Measurements from ENCODE around the gene PADI3.

The PADI3 gene

GRCh38 chr1:17305576-17306095, 56.7 kb downstream of the PADI3 start:
- TF ChIP-seq MAX (IDR thresholded peaks at IDR 0.05; ENCODE audit: low read depth, low read length): no peak
- TF ChIP-seq POLR2A (IDR thresholded peaks at IDR 0.05; ENCODE audit: extremely low read depth, insufficient read length): no peak
- no peak for TF ChIP-seq CTCF (IDR thresholded peaks at IDR 0.05; ENCODE audit: low read depth, low read length)
- TF ChIP-seq MYC (IDR thresholded peaks at IDR 0.05; ENCODE audit: low read depth, low read length): no peak
- no peak for DNase-seq (ENCODE audit: low read depth)
- H3K4me3 ChIP-seq (ENCODE audit: low read depth, low read length): no peak overlapping the region

- no peak overlapping the region for H3K4me3 ChIP-seq (ENCODE audit: low read depth, low read length)
- DNase-seq (ENCODE audit: low read depth): peak; percentile 37
- TF ChIP-seq MAX (IDR thresholded peaks at IDR 0.05; ENCODE audit: low read depth, low read length): no peak
- TF ChIP-seq MYC (IDR thresholded peaks at IDR 0.05; ENCODE audit: low read depth, low read length): no peak
- no peak for TF ChIP-seq POLR2A (IDR thresholded peaks at IDR 0.05; ENCODE audit: extremely low read depth, insufficient read length)
- TF ChIP-seq CTCF (IDR thresholded peaks at IDR 0.05; ENCODE audit: low read depth, low read length): no peak
These were observed 57.5 kb downstream of the PADI3 start for GRCh38 chr1:17306407-17306806.

GRCh38 chr1:17306921-17307320, 58.0 kb downstream of the PADI3 start:
- no peak overlapping the region for H3K4me3 ChIP-seq (ENCODE audit: low read depth, low read length)
- no peak for DNase-seq (ENCODE audit: low read depth)
- TF ChIP-seq MYC (IDR thresholded peaks at IDR 0.05; ENCODE audit: low read depth, low read length) (no peak), MAX (IDR thresholded peaks at IDR 0.05; ENCODE audit: low read depth, low read length) (no peak), CTCF (IDR thresholded peaks at IDR 0.05; ENCODE audit: low read depth, low read length) (no peak)

- TF ChIP-seq MAX (IDR thresholded peaks at IDR 0.05; ENCODE audit: low read depth, low read length): no peak
- no peak for TF ChIP-seq CTCF (IDR thresholded peaks at IDR 0.05; ENCODE audit: low read depth, low read length)
- TF ChIP-seq MYC (IDR thresholded peaks at IDR 0.05; ENCODE audit: low read depth, low read length): no peak
- no peak for TF ChIP-seq POLR2A (IDR thresholded peaks at IDR 0.05; ENCODE audit: extremely low read depth, insufficient read length)
- DNase-seq (ENCODE audit: low read depth): no peak
- no peak overlapping the region for H3K4me3 ChIP-seq (ENCODE audit: low read depth, low read length)
These were observed 58.4 kb downstream of the PADI3 start for GRCh38 chr1:17307329-17307728.

- H3K4me3 ChIP-seq (ENCODE audit: low read depth, low read length): no peak within 1 kb of the TSS
- TF ChIP-seq MAX (IDR thresholded peaks at IDR 0.05; ENCODE audit: low read depth, low read length): no peak
- no peak for TF ChIP-seq POLR2A (IDR thresholded peaks at IDR 0.05; ENCODE audit: extremely low read depth, insufficient read length)
- TF ChIP-seq CTCF (IDR thresholded peaks at IDR 0.05; ENCODE audit: low read depth, low read length): no peak
- TF ChIP-seq MYC (IDR thresholded peaks at IDR 0.05; ENCODE audit: low read depth, low read length): no peak
- peak; percentile 75 for DNase-seq (ENCODE audit: low read depth)
These were observed 59.0 kb downstream of the PADI3 start, which contains the start of gene PADI4 for GRCh38 chr1:17307946-17308345. Gene PADI4 (plus strand): TSS chr1:17308197. CDS start chr1:17308223, 26 bp downstream.
